Colonic mucosa (tissue), 4 donors: Measurements from ENCODE around the gene PALD1. TPM values are rescaled to one million over a fixed set of nuclear protein-coding genes. Genes with fewer than 3 reads are reported as not detected.

Source experiments
- DNase-seq: peaks from one replicate; pipeline ENCODE4 v3.0.0-alpha.2; 2020
- H3K27ac ChIP-seq: fragments of 200-600 bp; one replicate; pipeline ENCODE4 v1.8.0; 2021
- H3K27me3 ChIP-seq: fragments of 200-600 bp; one replicate; pipeline ENCODE4 v1.8.0; 2021
- H3K36me3 ChIP-seq: fragments of 200-600 bp; one replicate; pipeline ENCODE4 v1.8.0; 2021
- H3K4me1 ChIP-seq: fragments of 200-600 bp; one replicate; pipeline ENCODE4 v1.8.0; 2021; ENCODE audit warnings: mild to moderate bottlenecking
- H3K4me3 ChIP-seq: fragments of 200-600 bp; one replicate; pipeline ENCODE4 v1.8.0; 2021
- H3K9ac ChIP-seq, 2 donors: one replicate each; pipeline ENCODE4 v1.7.0; 2013; ENCODE audit warnings: control low read depth in 2 of 2, low read depth in 2 of 2, low read length in 2 of 2
- H3K9me3 ChIP-seq: fragments of 200-600 bp; one replicate; pipeline ENCODE4 v1.8.0; 2021
- CTCF ChIP-seq: fragments of 200-600 bp; IDR thresholded peaks from one replicate; pipeline ENCODE4 v1.8.0; 2022; ENCODE audit warnings: antibody characterized with exemption, mild to moderate bottlenecking
- intact Hi-C: fragments of 100-400 bp; cut with DNase I; formaldehyde crosslinking; loops from one replicate; pipeline ENCODE4 v1.14.1; 2022
- total RNA-seq, 2 donors: library from RNA; stranded (reverse); fragmentation: NEBNext Ultra II Directional in 1 of 2; extraction: Animal tissue kit (Norgen Biotek cat#: 25700) in 1 of 2; gene quantifications; one replicate each; pipeline ENCODE4 v1.2.1, GENCODE V29; 2021
- donor health status: healthy.
- donor health status: DM: no; HTN: no; CAD: no.
- donor health status: DM: no; HTN: no; CAD: no.

Gene PALD1
- total RNA-seq, 2 donors from 2014 or later, result 1.3 to 2.5 TPM

GRCh38 chr10:70595566-70596016 is 117.0 kb downstream of the PALD1 start:
- intact Hi-C loops, result no loop called here
- no peak overlapping the region for H3K27ac ChIP-seq
- no peaks in the 10 kb centered on the region for H3K36me3 ChIP-seq
- TF ChIP-seq CTCF, result no peak
- H3K9ac ChIP-seq, result no peak overlapping the region
- no peak overlapping the region for H3K4me3 ChIP-seq
- H3K9me3 ChIP-seq, result no peaks in the 10 kb centered on the region
- no peaks in the 10 kb centered on the region for H3K27me3 ChIP-seq
- no peaks in the 10 kb centered on the region for H3K4me1 ChIP-seq
- DNase-seq, result peak; percentile 12

- Histone ChIP-seq H3K27ac (no peak overlapping the region), H3K4me3 (no peak overlapping the region), H3K9me3 (no peaks in the 10 kb centered on the region), H3K4me1 (no peaks in the 10 kb centered on the region), H3K27me3 (no peaks in the 10 kb centered on the region), H3K36me3 (no peaks in the 10 kb centered on the region), H3K9ac (no peak overlapping the region)
- no peak for TF ChIP-seq CTCF
- intact Hi-C loops, result no loop called here
- peak; percentile 14 for DNase-seq
Observed at GRCh38 chr10:70596110-70596798, 117.7 kb downstream of the PALD1 start.

GRCh38 chr10:70596860-70597809 is 118.6 kb downstream of the PALD1 start:
- peak; percentile 10 for DNase-seq
- no peak for TF ChIP-seq CTCF
- H3K9ac ChIP-seq, result no peak overlapping the region
- H3K9me3 ChIP-seq, result no peaks in the 10 kb centered on the region
- H3K27ac ChIP-seq, result no peak overlapping the region
- no peaks in the 10 kb centered on the region for H3K4me1 ChIP-seq
- intact Hi-C loops, result no loop called here
- H3K4me3 ChIP-seq, result no peak overlapping the region
- no peaks in the 10 kb centered on the region for H3K27me3 ChIP-seq
- no peaks in the 10 kb centered on the region for H3K36me3 ChIP-seq

- Histone ChIP-seq H3K9ac (no peak overlapping the region), H3K4me3 (no peak overlapping the region), H3K36me3 (no peaks in the 10 kb centered on the region), H3K27ac (no peak overlapping the region), H3K27me3 (no peaks in the 10 kb centered on the region), H3K4me1 (no peaks in the 10 kb centered on the region), H3K9me3 (no peaks in the 10 kb centered on the region)
- DNase-seq, result peak; percentile 12
- intact Hi-C loops, result no loop called here
- no peak for TF ChIP-seq CTCF
Observed at GRCh38 chr10:70597856-70598815, 119.6 kb downstream of the PALD1 start.

GRCh38 chr10:70598857-70599295 is 120.3 kb downstream of the PALD1 start:
- intact Hi-C loops, result no loop called here
- H3K9ac ChIP-seq, result no peak overlapping the region
- no peak for TF ChIP-seq CTCF
- no peaks in the 10 kb centered on the region for H3K4me1 ChIP-seq
- H3K9me3 ChIP-seq, result no peaks in the 10 kb centered on the region
- H3K4me3 ChIP-seq, result no peak overlapping the region
- no peaks in the 10 kb centered on the region for H3K27me3 ChIP-seq
- H3K27ac ChIP-seq, result no peak overlapping the region
- DNase-seq, result no peak
- no peaks in the 10 kb centered on the region for H3K36me3 ChIP-seq
